HG02610 (cell line): ENCODE results near the gene NUDT15.
"Not testable (repeated sequence)": the region's sequence is repeated elsewhere in the genome, so short reads cannot be mapped to it uniquely, and the experiment has no call there.

Experiments used
- ATAC-seq: cut with Tn5 transposase; IDR thresholded peaks from one replicate; pipeline ENCODE4 v1.9.1; 2021; ENCODE audit warnings: mild to moderate bottlenecking, moderate library complexity; ENCODE audit not compliant: unreplicated experiment

NUDT15 gene

GRCh38 chr13:48037346-48038173 lies at the start of gene NUDT15:
TSS of gene NUDT15 (plus strand) at chr13:48037726. CDS start at chr13:48037747, 21 bp downstream.
- ATAC-seq: peak; percentile 93

GRCh38 chr13:47990427-47990826 lies 47.1 kb upstream of the NUDT15 start:
- ATAC-seq: no peak

- ATAC-seq: no peak
Observed at GRCh38 chr13:47990920-47991466, 46.5 kb upstream of the NUDT15 start.

- ATAC-seq: no peak
Observed at GRCh38 chr13:47991859-47992258, 45.7 kb upstream of the NUDT15 start.

- no peak for ATAC-seq
Observed at GRCh38 chr13:47997384-47997783, 40.1 kb upstream of the NUDT15 start.

GRCh38 chr13:47999973-48000372 lies 37.6 kb upstream of the NUDT15 start:
- no peak for ATAC-seq

- ATAC-seq: peak; percentile 37
Observed at GRCh38 chr13:48000559-48001113, 36.9 kb upstream of the NUDT15 start.

GRCh38 chr13:48001114-48001881 lies 36.2 kb upstream of the NUDT15 start, which contains the start of gene SUCLA2:
TSS of gene SUCLA2 (minus strand) at chr13:48001273. CDS start at chr13:48001269, 4 bp downstream.
- ATAC-seq: peak; percentile 99

GRCh38 chr13:48001999-48002398 lies 35.5 kb upstream of the NUDT15 start:
- ATAC-seq: not testable (repeated sequence)

- no peak for ATAC-seq
Observed at GRCh38 chr13:48004201-48004600, 33.3 kb upstream of the NUDT15 start.

- ATAC-seq: no peak
Observed at GRCh38 chr13:48006396-48006795, 31.1 kb upstream of the NUDT15 start.

- ATAC-seq: no peak
Observed at GRCh38 chr13:48009284-48009683, 28.2 kb upstream of the NUDT15 start.

- no peak for ATAC-seq
Observed at GRCh38 chr13:48010698-48011097, 26.8 kb upstream of the NUDT15 start.

- no peak for ATAC-seq
Observed at GRCh38 chr13:48012668-48013067, 24.9 kb upstream of the NUDT15 start.

GRCh38 chr13:48014359-48014758 lies 23.2 kb upstream of the NUDT15 start:
- ATAC-seq: no peak

GRCh38 chr13:48018637-48019036 lies 18.9 kb upstream of the NUDT15 start:
- no peak for ATAC-seq

- ATAC-seq: no peak
Observed at GRCh38 chr13:48019796-48020195, 17.7 kb upstream of the NUDT15 start.

GRCh38 chr13:48028066-48028465 lies 9.5 kb upstream of the NUDT15 start:
- ATAC-seq: no peak

GRCh38 chr13:48029859-48030258 lies 7.7 kb upstream of the NUDT15 start:
- ATAC-seq: no peak

GRCh38 chr13:48038761-48039160 lies 1.2 kb downstream of the NUDT15 start:
- ATAC-seq: no peak

- no peak for ATAC-seq
Observed at GRCh38 chr13:48040049-48040448, 2.5 kb downstream of the NUDT15 start.
